ENCODE data around the gene INPP5D.

GRCh38 chr2:233094614-233095013, 34.5 kb downstream of the INPP5D start:
- TF ChIP-seq CTCF (conservative IDR thresholded peaks at IDR 0.05) (no peak), EZH2 (IDR thresholded peaks at IDR 0.05; ENCODE audit: low read depth) (no peak)

Data from PC-9 (cell line).